DND-41 (cell line): Measurements from ENCODE around the gene CFAP299.
"Not testable (repeated sequence)": the region's sequence is repeated elsewhere in the genome, so short reads cannot be mapped to it uniquely, and the experiment has no call there.

Experiments used
- ATAC-seq: fragments of 200-7000 bp; cut with Tn5 transposase; 3 replicates; pipeline ENCODE4 v1.9.1; 2021; ENCODE audit warnings: low read depth; ENCODE audit not compliant: insufficient read depth
- DNase-seq: peaks from one replicate; pipeline ENCODE4 v3.0.0-alpha.2; 2020
- H2AFZ ChIP-seq: 2 replicates; pipeline ENCODE4 v1.6.0; 2012; ENCODE audit warnings: low read depth, low read length
- H3K27ac ChIP-seq: 2 replicates; pipeline ENCODE4 v1.5.1; 2012; ENCODE audit warnings: low read length, inconsistent platforms
- H3K27me3 ChIP-seq: fragments of 200-600 bp; sonication (generic); 2 replicates; pipeline ENCODE4 v1.6.0; 2012; ENCODE audit warnings: low read length, mild to moderate bottlenecking, inconsistent platforms; ENCODE audit not compliant: insufficient read depth, poor library complexity
- H3K36me3 ChIP-seq: 2 replicates; pipeline ENCODE4 v1.5.1; 2012; ENCODE audit warnings: low read length, inconsistent platforms; ENCODE audit not compliant: insufficient read depth
- H3K4me1 ChIP-seq: 2 replicates; pipeline ENCODE4 v1.5.1; 2012; ENCODE audit warnings: mild to moderate bottlenecking, low read length; ENCODE audit not compliant: insufficient read depth
- H3K4me2 ChIP-seq: 2 replicates; pipeline ENCODE4 v1.6.0; 2012; ENCODE audit warnings: mild to moderate bottlenecking, moderate library complexity, low read length, inconsistent platforms; ENCODE audit not compliant: insufficient read depth
- H3K4me3 ChIP-seq, 2 experiments: fragments of 200-600 bp in 1 of 2; shearing (Covaris generic) in 1 of 2; 2 replicates each; pipeline ENCODE4 v1.5.1; 2012 to 2016; ENCODE audit warnings: inconsistent platforms in 2 of 2, low read length in 2 of 2, mild to moderate bottlenecking in 2 of 2, low read depth in 1 of 2, moderate library complexity in 1 of 2
- H3K79me2 ChIP-seq: 2 replicates; pipeline ENCODE4 v1.6.0; 2012; ENCODE audit warnings: low read length, inconsistent platforms; ENCODE audit not compliant: insufficient read depth
- H3K9ac ChIP-seq: 2 replicates; pipeline ENCODE4 v1.6.0; 2012; ENCODE audit warnings: low read depth, mild to moderate bottlenecking, inconsistent platforms, low read length, moderate library complexity
- H3K9me3 ChIP-seq: 2 replicates; pipeline ENCODE4 v1.5.1; 2012; ENCODE audit warnings: low read length, moderate library complexity, mild to moderate bottlenecking, inconsistent platforms; ENCODE audit not compliant: insufficient read depth, severe bottlenecking
- H4K20me1 ChIP-seq: 2 replicates; pipeline ENCODE4 v1.6.0; 2012; ENCODE audit warnings: low read length; ENCODE audit not compliant: insufficient read depth
- EZH2 ChIP-seq: IDR thresholded peaks from 3 replicates; pipeline ENCODE4 v1.6.1; 2012; ENCODE audit warnings: borderline replicate concordance, low read depth, mild to moderate bottlenecking, moderate library complexity, low read length, inconsistent platforms; ENCODE audit not compliant: severe bottlenecking
- TF ChIP-seq, protein P1 (sequence below): IDR thresholded peaks from 2 replicates; pipeline ENCODE4 v1.5.1; 2012; ENCODE audit warnings: borderline replicate concordance, low read length, moderate library complexity, mild to moderate bottlenecking; ENCODE audit not compliant: poor library complexity, severe bottlenecking; ENCODE audit errors: extremely low read depth

Gene CFAP299

GRCh38 chr4:80335554-80336358 is at the start of gene CFAP299:
Gene CFAP299, plus strand, starts transcription at chr4:80335730.
- H3K27me3 ChIP-seq = no peaks in the 10 kb centered on the region
- no peaks in the 10 kb centered on the region for H3K79me2 ChIP-seq
- no peaks in the 10 kb centered on the region for H3K4me1 ChIP-seq
- H3K9ac ChIP-seq = no peak within 1 kb of the TSS
- no peak for TF ChIP-seq EZH2
- TF ChIP-seq, protein P1, sequence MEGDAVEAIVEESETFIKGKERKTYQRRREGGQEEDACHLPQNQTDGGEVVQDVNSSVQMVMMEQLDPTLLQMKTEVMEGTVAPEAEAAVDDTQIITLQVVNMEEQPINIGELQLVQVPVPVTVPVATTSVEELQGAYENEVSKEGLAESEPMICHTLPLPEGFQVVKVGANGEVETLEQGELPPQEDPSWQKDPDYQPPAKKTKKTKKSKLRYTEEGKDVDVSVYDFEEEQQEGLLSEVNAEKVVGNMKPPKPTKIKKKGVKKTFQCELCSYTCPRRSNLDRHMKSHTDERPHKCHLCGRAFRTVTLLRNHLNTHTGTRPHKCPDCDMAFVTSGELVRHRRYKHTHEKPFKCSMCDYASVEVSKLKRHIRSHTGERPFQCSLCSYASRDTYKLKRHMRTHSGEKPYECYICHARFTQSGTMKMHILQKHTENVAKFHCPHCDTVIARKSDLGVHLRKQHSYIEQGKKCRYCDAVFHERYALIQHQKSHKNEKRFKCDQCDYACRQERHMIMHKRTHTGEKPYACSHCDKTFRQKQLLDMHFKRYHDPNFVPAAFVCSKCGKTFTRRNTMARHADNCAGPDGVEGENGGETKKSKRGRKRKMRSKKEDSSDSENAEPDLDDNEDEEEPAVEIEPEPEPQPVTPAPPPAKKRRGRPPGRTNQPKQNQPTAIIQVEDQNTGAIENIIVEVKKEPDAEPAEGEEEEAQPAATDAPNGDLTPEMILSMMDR = no peak
- no peak within 1 kb of the TSS for H2AFZ ChIP-seq
- no peak for DNase-seq
- no peak within 1 kb of the TSS for H3K4me3 ChIP-seq
- no peak within 1 kb of the TSS for H3K4me2 ChIP-seq
- peaks cover 3% of the 10 kb centered on the region for H3K9me3 ChIP-seq
- no peaks in the 10 kb centered on the region for H3K36me3 ChIP-seq
- no peak for ATAC-seq
- H3K27ac ChIP-seq = no peak within 1 kb of the TSS
- no peaks in the 10 kb centered on the region for H4K20me1 ChIP-seq

GRCh38 chr4:80286451-80286850 is 49.1 kb upstream of the CFAP299 start:
- Histone ChIP-seq H3K4me3 (no peak overlapping the region), H3K9me3 (no peaks in the 10 kb centered on the region), H3K4me2 (no peak overlapping the region), H4K20me1 (no peaks in the 10 kb centered on the region), H3K27me3 (peaks cover 2% of the 10 kb centered on the region), H2AFZ (no peak overlapping the region), H3K36me3 (no peaks in the 10 kb centered on the region), H3K79me2 (no peaks in the 10 kb centered on the region), H3K4me1 (no peaks in the 10 kb centered on the region), H3K9ac (no peak overlapping the region), H3K27ac (no peak overlapping the region)
- DNase-seq (no peak), ATAC-seq (no peak)
- TF ChIP-seq, protein P1 = no peak
- TF ChIP-seq EZH2 = no peak

GRCh38 chr4:80290665-80291064 is 44.9 kb upstream of the CFAP299 start:
- H3K9me3 ChIP-seq, H3K4me1 ChIP-seq, H3K4me3 ChIP-seq, H4K20me1 ChIP-seq, H2AFZ ChIP-seq, DNase-seq, H3K36me3 ChIP-seq, H3K27me3 ChIP-seq, H3K27ac ChIP-seq, ATAC-seq, H3K4me2 ChIP-seq, H3K79me2 ChIP-seq, H3K9ac ChIP-seq: not testable (repeated sequence)

- Histone ChIP-seq H3K9me3 (no peaks in the 10 kb centered on the region), H3K9ac (no peak overlapping the region), H3K27ac (no peak overlapping the region), H3K4me2 (no peak overlapping the region), H3K36me3 (no peaks in the 10 kb centered on the region), H3K79me2 (no peaks in the 10 kb centered on the region), H2AFZ (no peak overlapping the region), H4K20me1 (no peaks in the 10 kb centered on the region), H3K4me3 (no peak overlapping the region), H3K4me1 (no peaks in the 10 kb centered on the region), H3K27me3 (no peaks in the 10 kb centered on the region)
- ATAC-seq (no peak), DNase-seq (no peak)
- TF ChIP-seq, protein P1 = no peak
- no peak for TF ChIP-seq EZH2
Measured at GRCh38 chr4:80294206-80294605, 41.3 kb upstream of the CFAP299 start.
